ENCODE results near the gene SLC43A2. TPM values are rescaled to one million over a fixed set of nuclear protein-coding genes. Genes with fewer than 3 reads are reported as not detected.
A peak's percentile ranks its signal among the peaks of the same experiment; 100 is the strongest.

SLC43A2 gene
- total and polyA plus RNA-seq, 2 donors (not counting 3 experiments of a cell fraction or from before 2014, with no cell fraction given) = 41.7 to 52.0 TPM

DNA sequence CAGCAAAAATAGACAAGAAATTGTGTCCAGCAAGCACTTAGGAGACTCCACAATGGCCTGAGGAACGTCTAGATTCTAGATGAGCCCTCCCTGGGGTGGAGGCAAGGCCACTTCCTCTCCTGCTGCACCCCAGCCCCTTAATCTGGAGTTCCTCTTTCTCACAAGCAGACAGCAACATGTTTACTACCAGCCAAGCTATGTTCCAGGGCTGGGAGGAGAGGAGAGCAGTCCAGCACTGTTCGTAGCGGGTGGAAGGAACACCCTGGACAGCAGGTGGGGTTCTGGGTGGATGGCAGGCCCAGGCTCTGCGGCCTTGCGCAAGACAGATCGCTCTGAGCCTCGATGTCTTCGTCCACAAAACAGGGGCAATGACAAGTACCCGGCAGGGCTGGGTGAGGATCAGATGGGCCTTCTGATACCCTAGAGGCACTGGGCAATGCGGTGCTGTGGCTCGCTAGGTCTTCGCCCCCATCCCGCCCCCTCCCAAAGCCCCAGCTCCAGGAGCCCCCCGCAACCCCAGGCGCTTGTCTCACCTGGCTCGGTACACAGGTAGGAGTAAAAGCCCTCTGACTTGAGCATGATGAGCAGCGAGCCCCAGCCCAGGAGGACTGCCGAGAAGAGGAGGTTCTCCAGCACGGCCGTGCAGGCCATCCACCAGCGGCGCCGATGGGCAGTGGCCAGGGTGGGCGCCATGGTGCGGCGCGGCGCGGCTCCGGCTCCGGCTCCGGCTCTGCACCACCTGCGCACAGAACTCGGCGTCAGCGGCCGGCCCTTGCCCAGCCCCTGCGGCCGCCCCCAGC is 1.3 kb downstream of the SLC43A2 start:
- Histone ChIP-seq H3K27ac (ENCODE audit: insufficient read depth, low read depth, low read length) (no peak overlapping the region), H3K4me3 (replicated peaks in 1 of 3; ENCODE audit: insufficient read depth in 1 of 3, low read depth in 1 of 3, low read length in 3 of 3) (peak overlapping the region; percentile 53 to 87 (median 57)), H3K36me3 (ENCODE audit: control insufficient read depth in 2 of 2, extremely low read depth in 1 of 2, insufficient read depth in 2 of 2, low read length in 2 of 2) (peaks cover 0 to 2% of the 10 kb centered on the region in 2 experiments), H2AFZ (ENCODE audit: low read depth, low read length) (peak overlapping the region; percentile 4), H3K9me3 (replicated peaks; ENCODE audit: control insufficient read depth, insufficient read depth, low read length) (no peaks in the 10 kb centered on the region), H4K20me1 (replicated peaks; ENCODE audit: control insufficient read depth, extremely low read depth, insufficient read depth, low read length) (no peaks in the 10 kb centered on the region), H3K79me2 (ENCODE audit: control insufficient read depth, insufficient read depth, low read length) (peaks cover 12% of the 10 kb centered on the region), H3K4me1 (ENCODE audit: control insufficient read depth, extremely low read depth, insufficient read depth, low read length) (peaks cover 35% of the 10 kb centered on the region), H3K9ac (replicated peaks; ENCODE audit: extremely low read depth, insufficient read depth, low read length) (peak overlapping the region; percentile 73), H3K4me2 (ENCODE audit: insufficient read depth, low read length) (peak overlapping the region; percentile 53), H3K27me3 (ENCODE audit: control insufficient read depth in 2 of 2, insufficient read depth in 2 of 2, low read length in 2 of 2) (no peaks in the 10 kb centered on the region), H3K9me1 (replicated peaks; ENCODE audit: control insufficient read depth, extremely low read depth, insufficient read depth, low read length) (no peaks in the 10 kb centered on the region)
- TF ChIP-seq, protein P1, sequence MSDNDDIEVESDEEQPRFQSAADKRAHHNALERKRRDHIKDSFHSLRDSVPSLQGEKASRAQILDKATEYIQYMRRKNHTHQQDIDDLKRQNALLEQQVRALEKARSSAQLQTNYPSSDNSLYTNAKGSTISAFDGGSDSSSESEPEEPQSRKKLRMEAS (IDR thresholded peaks at IDR 0.05; ENCODE audit: insufficient read depth, insufficient read length) = no peak
- CTCF ChIA-PET = interaction anchor here (1.4 to 10.0 kb wide), 4 partner anchors 9 to 262 kb away, joined by 3 to 459 read pairs (median 18); partner anchors contain the start of gene RILP
- POLR2A ChIA-PET = interaction anchor here (0.9 kb wide), 1 partner anchor 53 kb away, joined by 3 read pairs; no protein-coding TSS in a partner anchor
- DNase-seq (ENCODE audit: low read depth, low spot score) (no peak), FAIRE-seq (no peak)
- dilution Hi-C loops (cut with MboI; ENCODE audit: extremely low pct_ligation_motif_present, low sequenced_read_pairs) (no loop called here), intact Hi-C loops (cut with micrococcal nuclease) (loop anchor here (5.0 kb wide), 2 partner anchors 350 to 370 kb away; partner anchors contain the start of gene TRARG1)
- BruUV-seq (replicated peaks) = no TSS peak

- Histone ChIP-seq H3K9me1 (replicated peaks; ENCODE audit: control insufficient read depth, extremely low read depth, insufficient read depth, low read length) (no peaks in the 10 kb centered on the region), H3K36me3 (ENCODE audit: control insufficient read depth in 2 of 2, extremely low read depth in 1 of 2, insufficient read depth in 2 of 2, low read length in 2 of 2) (peaks cover 0 to 5% of the 10 kb centered on the region in 2 experiments), H4K20me1 (replicated peaks; ENCODE audit: control insufficient read depth, extremely low read depth, insufficient read depth, low read length) (no peaks in the 10 kb centered on the region), H3K79me2 (ENCODE audit: control insufficient read depth, insufficient read depth, low read length) (peaks cover 12% of the 10 kb centered on the region), H3K4me1 (ENCODE audit: control insufficient read depth, extremely low read depth, insufficient read depth, low read length) (peaks cover 35% of the 10 kb centered on the region), H3K4me2 (ENCODE audit: insufficient read depth, low read length) (peak overlapping the region; percentile 46), H3K27me3 (ENCODE audit: control insufficient read depth in 2 of 2, insufficient read depth in 2 of 2, low read length in 2 of 2) (no peaks in the 10 kb centered on the region), H3K4me3 (replicated peaks in 1 of 3; ENCODE audit: insufficient read depth in 1 of 3, low read depth in 1 of 3, low read length in 3 of 3) (no peak overlapping the region), H3K9ac (replicated peaks; ENCODE audit: extremely low read depth, insufficient read depth, low read length) (no peak overlapping the region), H2AFZ (ENCODE audit: low read depth, low read length) (no peak overlapping the region), H3K27ac (ENCODE audit: insufficient read depth, low read depth, low read length) (peak overlapping the region; percentile 78), H3K9me3 (replicated peaks; ENCODE audit: control insufficient read depth, insufficient read depth, low read length) (no peaks in the 10 kb centered on the region)
- intact Hi-C loops (cut with micrococcal nuclease) = loop anchor here (5.0 kb wide), 2 partner anchors 349 to 369 kb away; partner anchors contain the start of gene TRARG1
- FAIRE-seq (no peak), DNase-seq (ENCODE audit: low read depth, low spot score) (no peak)
- BruUV-seq (replicated peaks) = TSS peak; percentile 10
- ChIA-PET CTCF (interaction anchor here (1.0 to 10.0 kb wide), 8 partner anchors 8 to 367 kb away, joined by 3 to 459 read pairs (median 5); partner anchors contain the start of genes RILP and SCARF1), POLR2A (interaction anchor here (1.7 kb wide), 1 partner anchor 90 kb away, joined by 6 read pairs; no protein-coding TSS in a partner anchor)
- dilution Hi-C loops (cut with MboI; ENCODE audit: extremely low pct_ligation_motif_present, low sequenced_read_pairs) = no loop called here
- TF ChIP-seq POLR2AphosphoS5 (IDR thresholded peaks at IDR 0.05; ENCODE audit: insufficient read depth, low read depth, low read length) = no peak
- TF ChIP-seq, protein P1 (IDR thresholded peaks at IDR 0.05; ENCODE audit: insufficient read depth, insufficient read length) = no peak
- TF ChIP-seq MYC (IDR thresholded peaks at IDR 0.05; ENCODE audit: low read depth, low read length) = no peak
- no peak for TF ChIP-seq JUN (IDR thresholded peaks at IDR 0.05; ENCODE audit: borderline replicate concordance, insufficient read depth, insufficient read length, low read depth)
- no peak for TF ChIP-seq EZH2 (IDR thresholded peaks at IDR 0.05; ENCODE audit: borderline replicate concordance, low read depth, low read length, severe bottlenecking)
- no peak for TF ChIP-seq CTCF (IDR thresholded peaks at IDR 0.05; ENCODE audit: extremely low read depth in 1 of 2, insufficient read depth in 1 of 2, low read depth in 1 of 2, low read length in 2 of 2)
- no peak for TF ChIP-seq FOS (IDR thresholded peaks at IDR 0.05; ENCODE audit: borderline replicate concordance, insufficient read depth, low read length)
- no peak for TF ChIP-seq GATA2 (IDR thresholded peaks at IDR 0.05; ENCODE audit: insufficient read depth, insufficient read length, low read depth, low read length)
- no peak for TF ChIP-seq POLR2A (IDR thresholded peaks at IDR 0.05; ENCODE audit: low read depth, low read length)
Observed at GRCh38 chr17:1626333-1626732, 2.3 kb downstream of the SLC43A2 start.

Data from endothelial cell of umbilical vein (primary cell).